Measurements from ENCODE around the gene GFRA1. TPM values are rescaled to one million over a fixed set of nuclear protein-coding genes. Genes with fewer than 3 reads are reported as not detected.

The GFRA1 gene
- total RNA-seq, 4 donors from 2014 or later: 6.2 to 44.5 (median 13.4) TPM

GRCh38 chr10:116133634-116134033, 139.4 kb downstream of the GFRA1 start:
- no peak for DNase-seq (ENCODE audit: low spot score in 2 of 2)
- intact Hi-C loops (cut with DNase I; ENCODE audit: low total_unique reads): no loop called here
- WGBS, 2 donors: 67 to 72% methylated on average over 7 of the region's 7 CpGs
- TF ChIP-seq, protein P1, sequence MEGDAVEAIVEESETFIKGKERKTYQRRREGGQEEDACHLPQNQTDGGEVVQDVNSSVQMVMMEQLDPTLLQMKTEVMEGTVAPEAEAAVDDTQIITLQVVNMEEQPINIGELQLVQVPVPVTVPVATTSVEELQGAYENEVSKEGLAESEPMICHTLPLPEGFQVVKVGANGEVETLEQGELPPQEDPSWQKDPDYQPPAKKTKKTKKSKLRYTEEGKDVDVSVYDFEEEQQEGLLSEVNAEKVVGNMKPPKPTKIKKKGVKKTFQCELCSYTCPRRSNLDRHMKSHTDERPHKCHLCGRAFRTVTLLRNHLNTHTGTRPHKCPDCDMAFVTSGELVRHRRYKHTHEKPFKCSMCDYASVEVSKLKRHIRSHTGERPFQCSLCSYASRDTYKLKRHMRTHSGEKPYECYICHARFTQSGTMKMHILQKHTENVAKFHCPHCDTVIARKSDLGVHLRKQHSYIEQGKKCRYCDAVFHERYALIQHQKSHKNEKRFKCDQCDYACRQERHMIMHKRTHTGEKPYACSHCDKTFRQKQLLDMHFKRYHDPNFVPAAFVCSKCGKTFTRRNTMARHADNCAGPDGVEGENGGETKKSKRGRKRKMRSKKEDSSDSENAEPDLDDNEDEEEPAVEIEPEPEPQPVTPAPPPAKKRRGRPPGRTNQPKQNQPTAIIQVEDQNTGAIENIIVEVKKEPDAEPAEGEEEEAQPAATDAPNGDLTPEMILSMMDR (IDR thresholded peaks at IDR 0.05): no peak
- no peak for TF ChIP-seq POLR2A (IDR thresholded peaks at IDR 0.05)
- H3K4me3 ChIP-seq (ENCODE audit: low read depth, poor library complexity, severe bottlenecking): no peak overlapping the region

GRCh38 chr10:116132780-116133399, 140.1 kb downstream of the GFRA1 start:
- intact Hi-C loops (cut with DNase I; ENCODE audit: low total_unique reads): no loop called here
- H3K4me3 ChIP-seq (ENCODE audit: low read depth, poor library complexity, severe bottlenecking): no peak overlapping the region
- no peak for TF ChIP-seq POLR2A (IDR thresholded peaks at IDR 0.05)
- TF ChIP-seq, protein P1 (IDR thresholded peaks at IDR 0.05): no peak
- WGBS, 2 donors: 66% methylated on average over 13 of the region's 13 CpGs
- no peak for DNase-seq (ENCODE audit: low spot score in 2 of 2)

DNA sequence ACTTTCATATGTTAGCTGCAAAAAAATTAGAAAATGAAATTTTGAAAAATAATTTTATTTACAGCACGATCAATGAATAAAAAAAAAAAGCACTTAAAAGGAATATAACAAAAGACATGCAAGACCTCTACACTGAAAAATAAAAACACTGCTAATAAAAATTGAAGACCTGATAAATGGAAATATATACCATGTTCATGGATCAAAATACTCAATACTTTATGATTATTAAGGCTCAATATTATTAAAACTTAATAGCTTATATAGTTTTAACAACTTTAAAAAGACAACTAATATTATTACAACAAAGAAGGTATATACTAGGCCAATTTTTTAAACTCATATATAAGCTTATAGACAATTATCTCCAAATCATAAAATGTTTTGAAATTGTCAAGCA, 143.0 kb downstream of the GFRA1 start:
- TF ChIP-seq POLR2A (IDR thresholded peaks at IDR 0.05): no peak
- TF ChIP-seq, protein P1 (IDR thresholded peaks at IDR 0.05): no peak
- WGBS, 2 donors: 39 to 100% methylated on average over 1 of the region's 1 CpG
- intact Hi-C loops (cut with DNase I; ENCODE audit: low total_unique reads): no loop called here
- H3K4me3 ChIP-seq (ENCODE audit: low read depth, poor library complexity, severe bottlenecking): no peak overlapping the region
- DNase-seq (ENCODE audit: low spot score in 2 of 2): no peak

- WGBS, 2 donors: 72 to 75% methylated on average over 10 of the region's 10 CpGs
- H3K4me3 ChIP-seq (ENCODE audit: low read depth, poor library complexity, severe bottlenecking): no peak overlapping the region
- DNase-seq (ENCODE audit: low spot score in 2 of 2): no peak
- intact Hi-C loops (cut with DNase I; ENCODE audit: low total_unique reads): no loop called here
- TF ChIP-seq, protein P1 (IDR thresholded peaks at IDR 0.05): no peak
- TF ChIP-seq POLR2A (IDR thresholded peaks at IDR 0.05): no peak
Measured at GRCh38 chr10:116126954-116127695, 145.9 kb downstream of the GFRA1 start.

DNA sequence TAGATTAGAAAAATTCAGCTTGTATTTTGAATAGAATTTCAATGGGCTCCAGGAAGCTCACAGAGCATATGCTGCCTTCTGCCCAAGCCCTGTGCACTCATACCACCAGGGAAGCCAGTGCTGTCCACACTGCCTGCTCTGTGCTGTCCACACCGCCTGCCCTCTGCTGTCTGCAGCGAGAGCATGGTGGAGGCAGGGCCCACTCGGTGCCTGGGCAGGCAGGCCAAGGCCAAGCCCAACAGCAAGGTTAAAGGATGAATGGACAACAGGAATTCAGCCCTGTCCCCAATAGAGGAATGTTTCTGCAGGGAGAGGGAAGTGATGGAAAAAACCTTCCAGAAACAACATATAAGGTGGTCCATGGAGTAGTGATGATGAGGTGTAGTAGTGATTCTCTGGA, 146.8 kb downstream of the GFRA1 start:
- DNase-seq (ENCODE audit: low spot score in 2 of 2): no peak
- no peak overlapping the region for H3K4me3 ChIP-seq (ENCODE audit: low read depth, poor library complexity, severe bottlenecking)
- intact Hi-C loops (cut with DNase I; ENCODE audit: low total_unique reads): no loop called here
- 88 to 96% methylated on average over 3 of the region's 3 CpGs for WGBS, 2 donors
- TF ChIP-seq, protein P1 (IDR thresholded peaks at IDR 0.05): no peak
- no peak for TF ChIP-seq POLR2A (IDR thresholded peaks at IDR 0.05)

Measured in lower leg skin (tissue), 4 donors.